NCI-H1105 treated with DMSO at 0.1 percent for 48 hours (cell line): ENCODE data around the gene BPIFB2.

Source experiments
- DNase-seq: peaks from one replicate; lab custom pipeline; 2025; lab: John Stamatoyannopoulos, UW

Gene BPIFB2

DNA sequence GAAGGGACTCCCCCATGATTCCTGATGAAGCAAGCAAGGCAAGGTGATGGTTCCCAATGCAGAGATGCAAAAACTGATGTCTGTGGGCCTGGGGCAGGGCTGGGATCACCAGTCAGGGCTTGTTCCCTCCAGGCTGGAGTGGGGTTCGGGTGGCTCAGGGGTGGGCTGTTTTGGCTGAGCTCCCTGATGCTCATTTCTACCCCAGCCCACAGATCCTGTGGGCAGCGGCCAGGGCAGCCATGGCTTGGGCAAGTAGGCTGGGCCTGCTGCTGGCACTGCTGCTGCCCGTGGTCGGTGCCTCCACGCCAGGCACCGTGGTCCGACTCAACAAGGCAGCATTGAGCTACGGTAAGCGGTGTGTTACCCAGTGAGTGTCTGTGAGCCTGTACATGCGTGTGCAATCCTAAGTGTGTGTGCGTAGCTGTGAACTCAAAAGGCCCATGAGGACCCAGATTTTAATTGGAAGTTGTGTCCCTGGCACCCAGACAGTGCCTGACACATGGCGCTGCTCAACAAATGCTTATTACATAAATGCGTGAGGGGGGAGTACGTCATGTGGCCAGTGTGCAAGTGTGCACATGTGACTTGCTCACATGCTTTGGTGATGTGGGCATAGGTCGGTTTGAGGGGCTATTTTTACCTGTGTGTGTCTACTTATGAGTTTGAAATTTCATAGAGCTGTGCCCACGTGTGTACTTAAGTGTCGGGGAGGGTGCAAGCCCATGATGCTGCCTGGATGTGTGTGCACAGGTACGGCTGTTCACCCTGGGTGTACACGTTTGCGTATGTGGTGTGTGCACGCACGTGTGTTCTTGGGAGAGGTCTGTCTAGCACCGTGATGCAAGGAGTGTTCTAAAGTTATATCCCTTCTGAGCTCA is 1.1 kb downstream of the BPIFB2 start:
- no peak for DNase-seq

DNA sequence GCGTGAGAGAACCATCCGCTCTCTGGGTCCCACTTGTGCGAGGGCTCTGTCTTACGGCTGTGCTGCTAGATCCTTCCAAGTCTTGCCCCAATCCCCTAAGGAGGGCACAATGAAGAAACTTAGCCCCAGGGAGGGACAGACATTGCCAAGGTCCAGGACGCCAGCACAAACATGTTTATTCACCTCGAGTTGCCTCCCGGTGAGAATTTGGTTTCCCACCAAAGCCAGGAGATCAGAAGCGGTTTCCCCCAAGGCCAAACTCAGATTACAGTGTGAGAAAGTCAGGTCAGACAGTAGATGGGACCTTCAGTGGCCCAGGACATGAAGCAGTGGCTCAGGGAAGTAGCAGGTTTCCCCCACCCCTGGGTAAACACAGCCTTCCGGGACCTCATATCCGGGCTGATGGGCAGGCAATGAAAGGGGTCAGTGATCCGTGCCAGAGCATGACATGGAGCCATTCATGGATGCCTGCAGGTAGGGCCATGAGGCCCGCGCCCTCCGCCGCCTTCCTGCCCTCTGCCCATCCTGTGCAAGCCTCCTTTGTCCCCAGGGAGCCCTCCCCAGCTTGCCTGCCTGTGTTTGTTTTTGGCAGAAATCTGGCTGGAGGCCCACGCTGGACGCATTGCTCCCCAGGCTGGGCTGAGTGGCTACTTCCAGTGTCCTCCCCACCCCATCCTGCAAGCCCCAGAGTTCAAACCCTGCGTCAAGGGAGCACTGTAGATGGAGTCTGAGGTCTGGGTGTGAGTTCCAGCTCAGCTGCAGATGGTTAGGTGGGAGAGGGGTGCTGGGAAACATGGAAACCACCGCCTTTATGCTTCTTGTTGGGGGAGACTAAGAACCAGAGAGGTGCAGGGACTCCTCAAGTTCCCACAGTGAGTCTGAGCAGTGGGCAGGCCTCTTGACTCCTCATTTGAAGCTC is 2.0 kb downstream of the BPIFB2 start:
- DNase-seq = no peak

DNA sequence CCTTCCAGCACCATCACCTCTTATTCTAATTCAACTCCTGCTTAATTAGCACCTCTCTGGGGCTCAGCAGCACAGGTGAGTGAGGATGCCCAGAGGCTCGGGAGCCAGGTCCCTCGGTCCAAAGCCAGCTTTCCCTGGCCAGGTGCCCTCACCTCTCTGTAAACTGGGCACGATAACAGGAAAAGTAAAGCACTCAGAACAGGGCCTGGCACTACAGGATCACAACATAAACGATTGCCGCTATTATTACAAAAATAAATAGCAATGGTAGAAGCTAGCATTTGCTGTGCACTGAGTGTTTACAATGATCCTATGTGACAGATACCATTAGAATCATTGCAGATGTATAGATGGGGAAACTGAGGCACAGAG is 2.6 kb downstream of the BPIFB2 start:
- DNase-seq = no peak

DNA sequence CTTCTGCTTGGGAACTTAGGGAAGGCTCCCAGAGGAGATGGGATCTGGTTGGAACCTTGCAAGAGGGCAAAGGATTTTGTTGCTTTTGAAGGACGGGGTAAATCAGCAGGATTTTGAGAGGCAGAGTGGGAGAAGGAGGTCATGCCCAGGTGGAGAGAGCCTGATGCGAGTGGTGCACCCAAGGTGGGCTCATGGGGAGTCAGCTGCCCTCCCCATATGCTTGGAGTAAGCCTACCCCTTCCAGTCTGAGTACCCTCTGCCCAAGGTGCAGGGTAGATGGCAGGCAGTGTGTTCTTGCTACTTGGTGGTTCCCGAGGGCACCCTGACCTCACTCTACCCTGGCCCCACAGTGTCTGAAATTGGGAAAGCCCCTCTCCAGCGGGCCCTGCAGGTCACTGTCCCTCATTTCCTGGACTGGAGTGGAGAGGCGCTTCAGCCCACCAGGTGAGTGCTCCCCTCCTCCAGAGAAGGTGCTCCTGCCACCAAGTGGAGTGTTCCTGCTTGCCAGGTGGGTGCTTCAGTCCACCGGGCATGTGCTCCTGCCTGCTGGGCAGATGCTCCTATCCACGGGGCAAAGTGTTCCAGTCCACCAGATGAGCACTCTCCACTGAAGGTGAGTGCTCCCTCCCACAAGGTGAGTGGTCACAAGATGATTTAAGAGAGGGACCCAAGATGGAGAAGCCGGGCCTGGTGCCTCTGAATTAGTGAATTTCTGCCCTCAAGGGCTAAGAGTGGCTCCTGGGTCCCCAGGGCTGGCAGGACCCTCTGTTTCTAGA is 3.4 kb downstream of the BPIFB2 start:
- no peak for DNase-seq

DNA sequence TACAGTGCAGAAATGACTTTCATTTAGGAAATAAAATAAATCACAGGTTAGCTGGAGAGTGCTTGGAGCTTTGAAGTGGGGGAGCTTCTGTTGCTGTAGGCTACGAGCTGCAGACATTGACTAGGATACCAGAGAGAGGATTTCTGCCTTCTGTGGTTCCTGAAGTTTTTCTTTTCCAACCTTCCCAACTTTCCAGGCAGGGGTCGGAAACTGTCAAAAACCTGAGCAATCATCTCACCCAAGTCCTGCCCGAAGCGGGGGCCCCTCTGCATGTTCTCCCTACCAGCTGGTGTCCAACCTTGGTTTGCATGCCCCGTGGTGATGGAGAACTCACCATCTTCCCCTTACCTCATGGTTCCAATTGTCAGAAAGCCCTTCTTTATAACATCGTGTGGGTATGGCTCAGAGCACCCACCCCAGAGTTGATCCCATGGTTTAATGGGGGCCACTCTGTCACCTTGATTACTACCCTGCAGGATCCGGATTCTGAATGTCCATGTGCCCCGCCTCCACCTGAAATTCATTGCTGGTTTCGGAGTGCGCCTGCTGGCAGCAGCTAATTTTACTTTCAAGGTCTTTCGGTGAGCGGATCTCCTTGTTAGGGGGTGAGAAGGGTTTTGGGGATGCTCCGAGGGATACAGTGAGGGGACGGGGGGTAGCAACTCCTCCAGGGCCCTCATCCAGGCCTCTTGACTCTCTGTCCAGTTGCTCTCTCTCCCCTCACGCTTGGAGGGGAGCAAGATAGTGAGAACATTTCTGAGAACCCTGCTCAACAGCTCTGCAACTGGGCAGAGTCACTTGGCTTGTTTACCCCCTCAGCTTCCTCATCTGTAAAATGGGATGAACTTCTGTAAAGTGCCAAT is 5.1 kb downstream of the BPIFB2 start:
- no peak for DNase-seq

DNA sequence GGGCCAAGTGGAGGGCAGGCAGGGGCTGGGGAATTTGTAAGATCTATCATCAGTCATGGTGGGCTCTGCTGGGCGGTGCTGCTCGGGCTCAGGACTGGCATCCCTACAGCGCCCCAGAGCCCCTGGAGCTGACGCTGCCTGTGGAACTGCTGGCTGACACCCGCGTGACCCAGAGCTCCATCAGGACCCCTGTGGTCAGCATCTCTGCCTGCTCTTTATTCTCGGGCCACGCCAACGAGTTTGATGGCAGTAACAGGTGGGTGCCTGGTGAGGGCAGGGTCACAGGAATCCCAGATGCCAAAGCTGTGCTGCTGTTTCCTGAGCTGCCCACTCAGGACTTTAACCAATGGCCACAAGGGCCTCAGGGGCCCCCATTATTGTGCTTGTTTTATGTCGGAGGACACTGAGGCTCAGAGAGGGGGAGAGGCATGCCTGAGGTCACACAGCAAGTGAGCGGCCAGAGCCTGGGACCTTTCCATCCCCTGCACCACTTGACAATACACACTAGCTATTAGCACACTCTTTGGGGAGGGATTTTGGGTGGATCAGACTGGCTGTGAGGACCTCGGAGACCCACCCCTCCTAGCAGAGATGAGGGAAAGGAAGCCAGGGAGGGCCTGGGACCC is 6.3 kb downstream of the BPIFB2 start:
- DNase-seq = no peak

DNA sequence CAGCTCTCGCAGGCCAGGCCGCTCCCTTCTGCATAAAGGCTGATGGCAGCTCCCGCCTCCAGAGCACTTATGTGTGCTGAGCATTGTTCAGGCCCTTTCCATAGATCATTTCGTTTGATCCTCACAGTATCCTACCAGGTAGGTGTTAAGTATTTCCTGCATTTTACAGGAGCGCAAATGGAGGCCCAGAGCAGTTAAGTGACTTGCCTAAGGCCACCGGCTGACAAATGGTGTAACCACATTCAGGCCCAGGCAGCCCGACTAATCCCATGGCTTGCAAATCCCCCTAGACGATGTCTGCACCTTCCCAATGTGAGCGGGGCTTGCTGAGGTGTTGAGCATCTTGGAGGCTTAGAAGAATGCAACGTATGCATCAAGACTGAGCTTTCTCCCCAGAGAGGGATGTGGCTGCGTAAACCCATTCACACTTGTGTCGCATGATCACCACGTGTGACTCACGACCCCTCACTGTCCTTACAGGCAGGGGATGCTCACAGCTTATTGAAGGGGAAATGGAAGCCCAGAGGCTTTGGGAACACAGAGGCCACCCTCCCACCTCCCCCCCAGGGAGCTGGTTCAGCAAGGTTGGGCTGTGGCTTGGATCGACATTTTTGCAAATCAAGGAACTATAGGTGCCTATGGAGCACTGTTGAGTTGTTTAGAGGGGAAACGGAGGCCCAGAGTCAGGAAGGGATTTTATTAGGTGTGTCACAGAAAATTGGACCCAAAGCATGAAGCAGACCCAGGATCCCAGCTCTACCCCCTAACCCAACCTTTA is 7.0 kb downstream of the BPIFB2 start:
- no peak for DNase-seq

DNA sequence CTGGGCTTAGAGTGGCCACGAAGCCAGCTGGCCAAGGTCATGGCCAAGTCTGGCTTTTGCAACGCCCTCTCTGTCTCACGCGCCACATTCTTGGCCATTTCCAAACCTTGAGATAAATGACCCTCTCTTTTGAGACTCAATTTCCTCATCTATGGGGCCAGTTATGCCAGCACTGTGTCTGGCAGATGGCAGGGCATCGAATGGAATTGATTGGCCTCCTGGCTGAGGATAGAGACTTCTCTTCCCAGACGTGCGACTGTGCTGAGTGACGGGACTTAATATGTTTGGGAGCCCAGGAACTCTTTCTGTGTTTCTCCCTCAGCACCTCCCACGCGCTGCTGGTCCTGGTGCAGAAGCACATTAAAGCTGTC is 7.6 kb downstream of the BPIFB2 start:
- no peak for DNase-seq

DNA sequence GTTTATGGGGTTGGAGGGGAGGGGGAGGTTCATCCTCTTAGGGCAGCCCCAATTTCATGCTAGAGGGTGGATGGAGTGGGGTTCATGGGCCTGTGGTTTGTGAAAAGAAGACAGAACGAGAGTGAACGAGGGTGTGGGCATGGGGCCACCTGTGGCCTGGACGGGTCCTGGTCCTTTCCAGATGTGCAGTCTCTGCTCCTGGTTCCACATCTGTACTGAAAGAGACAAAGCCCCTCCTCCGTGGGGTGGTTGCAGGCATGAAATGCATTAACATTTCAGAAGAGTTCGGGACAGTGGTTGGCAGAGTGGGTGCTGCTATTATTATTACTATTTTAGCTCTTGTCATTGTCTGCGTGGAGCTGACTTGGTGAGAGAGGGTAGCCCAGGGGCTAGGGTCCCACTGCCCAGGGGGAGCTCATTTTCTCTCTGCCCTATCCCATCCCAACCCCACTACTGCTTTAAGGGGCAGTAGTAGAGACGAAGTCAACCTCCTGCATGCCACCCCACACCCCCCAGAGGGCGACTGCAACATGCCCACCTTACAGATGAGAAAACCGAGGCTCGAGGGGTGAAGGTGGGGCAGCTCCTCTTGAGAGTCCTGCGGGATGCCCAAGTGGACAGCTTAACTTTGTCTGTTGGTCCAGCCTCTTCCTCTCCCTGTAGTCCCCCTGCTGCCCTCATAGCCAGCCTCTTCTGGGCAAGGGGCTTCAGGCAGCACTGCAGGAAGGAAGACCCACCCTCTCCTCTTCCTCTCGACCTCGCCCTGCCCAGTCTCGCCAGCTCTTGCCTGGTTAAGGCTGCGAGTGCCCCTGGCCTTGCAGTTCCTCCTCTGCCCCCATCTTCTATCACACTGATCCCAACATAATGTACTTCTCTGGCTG is 8.4 kb downstream of the BPIFB2 start:
- DNase-seq = no peak

DNA sequence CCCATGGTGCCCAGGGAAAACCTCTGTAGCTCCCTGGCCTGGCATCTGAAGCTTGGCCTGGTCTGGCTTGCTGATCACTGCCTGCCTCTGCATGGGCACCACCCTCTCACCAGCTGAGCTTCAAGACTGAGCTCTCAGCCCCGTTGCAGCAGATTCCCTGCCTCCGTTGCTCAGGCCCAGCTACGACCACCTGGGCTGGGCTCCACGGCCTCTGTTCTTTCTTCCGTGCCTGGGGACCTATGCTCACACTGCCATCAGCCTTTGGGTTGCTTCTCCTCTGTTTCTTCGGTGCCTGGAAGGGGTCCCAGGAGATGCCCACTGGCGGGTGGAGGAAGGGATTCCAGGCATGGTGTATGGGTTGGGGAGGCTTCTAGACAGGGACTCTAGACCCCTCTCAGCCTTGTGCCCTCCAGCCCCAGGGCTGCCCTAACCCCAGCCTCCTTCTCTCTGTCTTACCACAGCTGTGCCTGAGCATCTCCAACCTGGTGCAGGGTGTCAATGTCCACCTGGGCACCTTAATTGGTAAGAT is 9.1 kb downstream of the BPIFB2 start:
- DNase-seq = no peak

DNA sequence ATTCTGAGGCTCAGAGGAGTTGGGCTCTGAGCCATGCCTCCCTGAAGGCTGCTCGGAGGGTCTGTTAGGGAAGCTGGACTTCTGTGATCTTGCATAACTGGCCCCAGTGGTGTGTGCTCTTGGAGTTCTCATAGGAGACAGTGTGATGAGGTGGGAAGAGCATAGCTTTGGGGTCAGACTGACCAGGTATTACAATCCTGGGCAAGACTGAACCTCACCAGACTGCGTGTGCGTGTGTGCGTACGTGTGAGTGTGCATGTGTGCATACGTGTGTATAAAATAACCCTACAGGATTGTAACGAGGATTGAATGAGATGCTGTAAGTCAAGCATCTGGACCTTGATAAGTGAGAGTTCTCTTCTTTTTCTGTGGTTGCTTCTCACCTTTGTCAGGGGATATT is 10.0 kb downstream of the BPIFB2 start:
- no peak for DNase-seq

DNA sequence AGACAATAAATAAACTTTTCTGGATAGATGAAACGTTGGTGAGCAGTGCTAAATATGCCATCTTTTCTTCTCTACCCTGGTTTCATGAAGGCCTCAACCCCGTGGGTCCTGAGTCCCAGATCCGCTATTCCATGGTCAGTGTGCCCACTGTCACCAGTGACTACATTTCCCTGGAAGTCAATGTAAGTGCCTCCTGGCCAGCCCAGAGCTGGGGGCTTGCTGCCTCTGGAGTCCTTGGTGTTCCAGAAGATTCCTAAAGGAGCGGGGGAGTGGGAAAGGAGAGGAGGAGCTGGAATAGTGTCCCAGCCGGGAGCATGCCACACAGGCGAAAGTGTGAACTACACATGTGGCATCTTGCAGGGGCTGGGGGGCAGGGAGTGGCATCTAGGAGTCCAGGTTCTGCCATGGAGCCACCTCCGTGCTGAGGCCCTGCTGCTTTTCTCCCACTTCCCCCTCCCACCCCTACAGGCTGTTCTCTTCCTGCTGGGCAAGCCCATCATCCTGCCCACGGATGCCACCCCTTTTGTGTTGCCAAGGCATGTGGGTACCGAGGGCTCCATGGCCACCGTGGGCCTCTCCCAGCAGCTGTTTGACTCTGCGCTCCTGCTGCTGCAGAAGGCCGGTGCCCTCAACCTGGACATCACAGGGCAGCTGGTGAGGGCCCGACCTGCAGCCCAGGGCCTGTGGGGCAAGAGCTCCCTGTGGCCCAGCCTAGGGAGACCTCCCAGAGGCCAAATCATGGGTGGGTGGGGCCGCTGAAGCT is 10.8 kb downstream of the BPIFB2 start:
- no peak for DNase-seq

DNA sequence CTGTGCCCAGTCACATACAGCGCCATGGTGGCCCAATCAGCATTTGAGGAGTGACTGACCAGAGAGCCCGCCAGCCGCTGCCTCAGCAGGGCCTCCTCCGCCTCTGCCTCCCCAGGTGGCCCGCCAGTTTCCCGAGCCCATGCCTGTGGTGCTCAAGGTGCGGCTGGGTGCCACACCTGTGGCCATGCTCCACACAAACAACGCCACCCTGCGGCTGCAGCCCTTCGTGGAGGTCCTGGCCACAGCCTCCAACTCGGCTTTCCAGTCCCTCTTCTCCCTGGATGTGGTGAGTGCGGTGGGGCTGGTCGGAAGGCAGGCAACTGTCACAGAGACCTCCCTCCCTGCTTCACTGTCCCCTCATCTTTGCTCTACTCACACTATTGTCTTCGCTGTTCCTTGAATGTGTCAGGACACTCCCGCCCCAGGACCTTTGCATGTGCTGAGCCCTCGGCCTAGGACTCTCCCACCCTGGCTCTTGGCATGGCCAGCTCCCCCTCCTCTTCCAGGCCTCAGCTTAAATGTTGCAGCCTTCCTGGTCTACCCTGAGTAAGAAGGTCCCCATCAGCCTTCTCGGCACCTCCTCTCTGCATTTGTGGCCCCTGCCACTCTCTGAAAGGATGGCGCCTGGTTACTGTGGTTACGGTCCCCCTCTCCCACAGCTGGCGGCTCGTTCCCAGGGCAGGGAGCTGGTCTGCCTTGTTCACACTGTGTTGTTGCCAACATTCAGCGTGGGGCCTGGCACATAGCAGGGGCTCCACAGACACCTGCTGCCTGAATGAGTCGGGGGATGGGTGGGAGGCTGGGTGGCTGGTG is 12.2 kb downstream of the BPIFB2 start:
- no peak for DNase-seq

DNA sequence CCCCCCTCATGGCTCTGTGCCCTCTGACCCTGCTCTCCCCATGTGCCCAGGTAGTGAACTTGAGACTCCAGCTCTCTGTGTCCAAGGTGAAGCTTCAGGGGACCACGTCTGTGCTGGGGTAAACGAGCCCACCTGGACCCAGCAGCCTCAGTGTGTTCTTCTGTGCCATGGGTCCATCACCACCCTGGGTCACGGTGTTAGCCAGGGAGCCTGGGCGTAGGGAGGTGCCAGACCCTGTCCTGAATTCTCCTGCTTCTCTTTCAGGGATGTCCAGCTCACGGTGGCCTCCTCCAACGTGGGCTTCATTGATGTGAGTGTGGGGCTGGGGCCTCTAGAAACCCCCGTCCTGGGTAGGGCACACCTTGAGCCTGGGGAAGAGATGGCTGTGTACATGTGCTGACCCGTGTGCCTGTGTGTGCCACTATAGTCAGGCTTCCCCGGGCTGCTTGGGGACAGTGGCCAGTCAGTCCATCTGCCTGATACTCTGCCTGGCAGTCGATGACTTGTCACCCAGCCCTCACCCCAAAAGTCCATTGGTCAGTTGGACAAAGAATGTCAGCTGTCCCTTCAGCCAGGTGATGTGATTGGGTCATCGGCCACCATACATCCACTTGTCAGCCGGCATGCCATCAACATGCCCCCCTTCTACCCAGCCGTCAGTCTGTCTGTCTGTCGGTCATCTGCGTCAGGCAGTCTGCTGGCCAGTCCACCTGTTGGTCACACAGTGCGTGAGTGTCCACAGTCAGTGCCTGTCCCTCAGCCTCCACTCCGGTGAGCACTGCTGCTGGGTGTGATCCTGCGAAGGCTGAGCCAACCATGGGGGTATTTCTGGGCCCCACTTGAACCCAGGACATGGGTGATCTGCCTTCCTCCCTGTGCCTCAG is 13.0 kb downstream of the BPIFB2 start:
- DNase-seq = no peak

DNA sequence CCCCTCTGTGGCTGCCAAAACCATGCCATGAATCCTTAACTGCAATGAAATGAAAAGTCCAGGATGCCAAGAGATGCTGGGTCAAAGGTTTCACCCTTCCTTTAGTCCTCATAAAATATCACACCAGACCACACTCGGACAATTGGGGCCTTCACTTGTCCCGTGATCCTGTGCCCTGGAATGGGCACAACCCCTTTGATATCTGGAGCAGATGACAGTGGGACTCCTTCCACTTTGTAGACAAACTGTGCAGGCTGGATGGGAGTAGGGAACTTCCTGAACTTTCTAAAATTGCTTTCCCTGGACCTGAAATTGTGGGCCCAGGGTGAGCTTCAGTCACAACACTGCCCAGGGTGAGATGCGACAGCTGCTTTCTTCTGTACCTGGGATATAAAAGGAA is 14.4 kb downstream of the BPIFB2 start:
- DNase-seq = no peak

DNA sequence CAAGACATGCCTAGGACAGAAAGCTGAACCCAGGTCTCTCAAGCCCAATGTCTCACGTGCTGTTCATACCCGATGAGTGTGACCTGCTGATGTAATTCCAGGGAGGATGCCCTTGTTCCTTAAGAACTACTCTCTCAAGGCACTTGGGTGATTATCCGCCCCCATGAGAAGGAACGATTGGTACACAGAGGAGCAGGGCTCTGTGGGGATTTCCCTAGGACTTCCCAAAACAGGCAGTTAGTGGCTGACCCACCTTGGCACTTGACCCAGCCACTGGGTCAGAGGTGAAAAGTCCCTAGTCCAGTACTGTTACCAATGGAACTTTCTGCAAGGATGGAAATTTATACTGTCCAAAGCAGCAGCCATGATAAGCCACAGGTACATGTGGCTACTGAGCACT is 14.8 kb downstream of the BPIFB2 start:
- no peak for DNase-seq
